Ishikawa (cell line): ENCODE measurements around the gene MYO9B.

Experiments used
- CEBPB ChIP-seq: IDR thresholded peaks from 2 replicates; pipeline ENCODE4 v1.6.1; 2012
- CREB1 ChIP-seq: IDR thresholded peaks from 2 replicates; pipeline ENCODE4 v1.6.1; 2012; ENCODE audit warnings: low read depth
- EGR1 ChIP-seq: IDR thresholded peaks from 2 replicates; pipeline ENCODE4 v1.6.1; 2012
- EP300 ChIP-seq: IDR thresholded peaks from 2 replicates; pipeline ENCODE4 v1.6.1; 2012; ENCODE audit warnings: borderline replicate concordance
- FOXM1 ChIP-seq: IDR thresholded peaks from 2 replicates; pipeline ENCODE4 v1.6.1; 2012; ENCODE audit warnings: low read depth, borderline replicate concordance
- MAX ChIP-seq: IDR thresholded peaks from 2 replicates; pipeline ENCODE4 v1.6.1; 2012
- NFIC ChIP-seq: IDR thresholded peaks from 2 replicates; pipeline ENCODE4 v1.6.1; 2012
- RAD21 ChIP-seq: IDR thresholded peaks from 2 replicates; pipeline ENCODE4 v1.6.1; 2012; ENCODE audit warnings: low read depth
- REST ChIP-seq: IDR thresholded peaks from 2 replicates; pipeline ENCODE4 v1.6.1; 2012; ENCODE audit warnings: low read depth, mild to moderate bottlenecking
- TAF1 ChIP-seq: IDR thresholded peaks from 2 replicates; pipeline ENCODE4 v1.6.1; 2012; ENCODE audit warnings: low read depth, mild to moderate bottlenecking
- TCF12 ChIP-seq: IDR thresholded peaks from 2 replicates; pipeline ENCODE4 v1.6.1; 2012; ENCODE audit warnings: low read depth
- TEAD4 ChIP-seq: IDR thresholded peaks from 2 replicates; pipeline ENCODE4 v1.6.1; 2012
- USF1 ChIP-seq: IDR thresholded peaks from 2 replicates; pipeline ENCODE4 v1.6.1; 2012
- YY1 ChIP-seq: IDR thresholded peaks from 2 replicates; pipeline ENCODE4 v1.6.1; 2012; ENCODE audit warnings: low read depth
- ZBTB7A ChIP-seq: IDR thresholded peaks from 2 replicates; pipeline ENCODE4 v1.6.1; 2012; ENCODE audit warnings: low read depth

MYO9B gene

GRCh38 chr19:17205237-17206140 is 129.9 kb downstream of the MYO9B start:
- TF ChIP-seq EGR1: no peak
- TF ChIP-seq RAD21: peak; percentile 62

GRCh38 chr19:17206736-17207581 is 131.4 kb downstream of the MYO9B start:
- TF ChIP-seq YY1 (no peak), TEAD4 (no peak), TAF1 (no peak)

- TF ChIP-seq EP300 (no peak), TEAD4 (no peak), MAX (no peak), CEBPB (no peak), TCF12 (no peak), NFIC (no peak)
Observed at GRCh38 chr19:17209126-17210036, 133.8 kb downstream of the MYO9B start.

GRCh38 chr19:17210296-17210695 is 134.7 kb downstream of the MYO9B start:
- TF ChIP-seq ZBTB7A (no peak), TAF1 (no peak), YY1 (no peak), USF1 (no peak), REST (no peak), MAX (no peak), FOXM1 (no peak), EGR1 (no peak), TEAD4 (no peak)

- no peak for TF ChIP-seq CREB1
- no peak for TF ChIP-seq NFIC
- no peak for TF ChIP-seq ZBTB7A
- no peak for TF ChIP-seq TCF12
- no peak for TF ChIP-seq YY1
- no peak for TF ChIP-seq MAX
- no peak for TF ChIP-seq FOXM1
Observed at GRCh38 chr19:17211547-17212446, 136.2 kb downstream of the MYO9B start.

- TF ChIP-seq EGR1 (no peak), TAF1 (no peak), CREB1 (no peak), USF1 (no peak), EP300 (no peak), REST (no peak), YY1 (no peak), MAX (no peak), RAD21 (no peak), FOXM1 (no peak), NFIC (no peak), CEBPB (no peak), TCF12 (no peak), ZBTB7A (no peak), TEAD4 (no peak)
Observed at GRCh38 chr19:17213334-17213733, 137.8 kb downstream of the MYO9B start.
